ENCODE data around the gene TNXB. TPM values are rescaled to one million over a fixed set of nuclear protein-coding genes. Genes with fewer than 3 reads are reported as not detected.
A peak's percentile ranks its signal among the peaks of the same experiment; 100 is the strongest.
"Not testable (repeated sequence)": the region's sequence is repeated elsewhere in the genome, so short reads cannot be mapped to it uniquely, and the experiment has no call there.

The TNXB gene
- total RNA-seq, 1 experiment from 2014 or later: 0.37 TPM

DNA sequence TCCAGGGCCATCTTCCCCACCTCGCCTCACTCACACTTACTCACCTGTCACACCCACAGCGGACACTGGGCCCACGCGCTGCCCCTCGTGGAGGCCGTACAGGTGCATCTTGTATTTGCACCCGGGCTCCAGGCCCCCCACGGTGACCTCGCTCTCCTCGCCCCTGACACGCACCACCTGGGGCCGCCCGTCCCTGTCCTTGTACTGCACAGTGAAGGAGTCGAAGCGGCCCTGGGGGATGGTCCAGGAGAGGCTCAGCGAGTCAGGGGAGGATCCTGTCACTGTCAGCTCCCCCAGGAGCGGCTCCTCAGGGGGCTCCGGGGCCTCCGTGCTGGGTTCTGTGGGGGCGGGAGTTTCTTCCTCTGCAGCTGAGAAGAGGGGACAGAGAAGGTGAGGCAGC lies 56.5 kb downstream of the TNXB start:
- DNase-seq (ENCODE audit: low read depth, low spot score); in situ Hi-C loops (cut with HindIII; ENCODE audit: low pct_unique_long_range_greater_than_20kb, low sequenced_read_pairs): not testable (repeated sequence)

DNA sequence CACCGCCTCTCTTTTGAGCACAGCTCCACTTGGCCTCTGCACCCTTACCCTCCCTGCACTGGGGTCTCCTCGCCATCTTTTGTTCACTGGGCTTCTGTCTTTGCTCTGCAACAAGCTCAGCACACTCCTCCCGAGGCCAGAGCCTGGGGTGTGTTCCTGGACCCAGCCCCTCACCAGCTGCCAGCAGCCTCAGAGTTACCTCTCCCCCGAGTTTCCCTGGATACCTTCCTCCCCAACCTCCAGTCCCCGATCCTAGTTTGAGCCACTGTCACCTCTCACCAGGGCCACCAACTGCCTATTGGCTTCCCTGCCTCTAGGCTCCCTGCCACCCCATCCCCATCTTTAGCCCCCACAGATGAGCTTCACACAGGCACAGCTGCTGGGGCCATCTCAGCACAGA lies 58.6 kb downstream of the TNXB start:
- DNase-seq (ENCODE audit: low read depth, low spot score): no peak
- in situ Hi-C loops (cut with HindIII; ENCODE audit: low pct_unique_long_range_greater_than_20kb, low sequenced_read_pairs): no loop called here

DNA sequence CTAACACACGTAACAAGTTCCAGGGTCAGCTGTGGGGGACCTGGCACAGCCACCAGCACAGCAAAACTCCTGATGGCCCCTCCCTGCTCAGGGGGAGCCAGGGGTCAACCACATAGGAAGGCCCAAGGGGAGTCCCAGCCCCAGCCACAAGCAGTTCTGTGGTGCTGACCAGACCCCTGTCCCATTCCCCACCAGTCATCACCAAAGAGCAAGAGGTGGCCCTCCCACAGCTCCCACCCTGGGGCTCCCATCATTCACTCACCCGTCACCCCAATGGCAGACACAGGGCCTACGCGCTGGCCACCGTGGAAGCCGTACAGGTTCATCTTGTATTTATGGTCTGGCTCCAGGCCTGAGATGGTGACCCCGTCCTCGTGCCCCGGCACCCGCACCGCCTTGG lies 59.4 kb downstream of the TNXB start:
- in situ Hi-C loops (cut with HindIII; ENCODE audit: low pct_unique_long_range_greater_than_20kb, low sequenced_read_pairs): not testable (repeated sequence)

DNA sequence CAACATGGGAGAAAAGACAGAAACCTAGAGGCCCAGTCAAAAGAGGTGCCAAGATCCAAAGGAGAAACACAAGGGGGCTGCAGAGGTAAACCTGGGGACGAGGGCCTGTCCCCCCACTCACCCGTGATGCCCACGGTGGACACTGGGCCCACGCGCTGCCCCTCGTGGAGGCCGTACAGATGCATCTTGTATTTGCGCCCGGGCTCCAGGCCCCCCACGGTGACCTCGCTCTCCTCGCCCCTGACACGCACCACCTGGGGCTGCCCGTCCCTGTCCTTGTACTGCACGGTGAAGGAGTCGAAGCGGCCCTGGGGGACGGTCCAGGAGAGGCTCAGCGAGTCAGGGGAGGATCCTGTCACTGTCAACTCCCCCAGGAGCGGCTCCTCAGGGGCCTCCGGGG lies 60.0 kb downstream of the TNXB start:
- in situ Hi-C loops (cut with HindIII; ENCODE audit: low pct_unique_long_range_greater_than_20kb, low sequenced_read_pairs); DNase-seq (ENCODE audit: low read depth, low spot score): not testable (repeated sequence)

More for the DNA sequence above, 59.4 kb downstream of the TNXB start:
- not testable (repeated sequence) for DNase-seq (ENCODE audit: low read depth, low spot score)

DNA sequence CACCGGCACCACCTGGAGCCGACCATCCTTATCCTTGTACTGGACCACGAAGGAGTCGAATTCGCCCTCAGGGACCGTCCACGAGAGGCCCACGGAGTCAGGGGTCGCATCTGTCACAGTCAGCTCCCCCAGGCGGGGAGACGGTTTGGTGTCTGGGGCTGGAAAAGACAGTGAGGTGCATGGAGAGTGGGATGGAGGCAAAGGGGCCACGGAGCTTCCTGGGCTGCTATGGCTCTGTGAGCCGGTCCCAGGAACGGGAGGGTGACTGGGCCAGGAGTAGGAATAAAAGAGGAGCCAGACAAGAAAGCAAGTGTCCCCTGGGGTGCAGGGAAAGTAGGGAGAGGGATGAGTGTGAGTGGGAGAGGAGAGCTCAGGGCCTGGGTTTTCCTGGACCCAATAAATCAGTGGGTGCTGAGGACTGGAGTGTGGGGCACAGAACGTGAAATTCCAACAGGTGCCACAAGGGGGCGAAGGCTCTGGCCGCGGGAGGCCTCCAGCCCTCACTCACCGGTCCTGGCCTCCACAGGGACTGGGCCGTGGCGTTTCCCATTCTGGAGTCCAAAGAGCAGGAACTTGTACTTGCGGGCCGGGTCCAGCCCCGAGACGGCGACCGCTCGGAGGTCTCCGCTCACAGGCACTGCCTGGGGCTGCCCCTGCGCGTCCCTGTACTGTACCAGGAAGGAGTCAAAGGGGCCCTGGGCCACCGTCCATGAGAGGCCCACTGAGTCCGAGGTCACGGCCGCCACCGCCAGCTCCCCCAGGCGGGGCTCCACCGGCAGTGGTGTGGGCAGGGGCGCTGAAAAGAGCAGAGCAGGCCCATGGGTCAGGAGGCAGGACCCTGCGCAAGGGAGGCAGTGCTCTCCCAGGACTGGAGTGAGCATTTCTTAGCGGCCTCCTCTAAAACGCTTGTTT lies 61.0 kb downstream of the TNXB start:
- peak; percentile 67 for DNase-seq (ENCODE audit: low read depth, low spot score)
- in situ Hi-C loops (cut with HindIII; ENCODE audit: low pct_unique_long_range_greater_than_20kb, low sequenced_read_pairs): no loop called here

DNA sequence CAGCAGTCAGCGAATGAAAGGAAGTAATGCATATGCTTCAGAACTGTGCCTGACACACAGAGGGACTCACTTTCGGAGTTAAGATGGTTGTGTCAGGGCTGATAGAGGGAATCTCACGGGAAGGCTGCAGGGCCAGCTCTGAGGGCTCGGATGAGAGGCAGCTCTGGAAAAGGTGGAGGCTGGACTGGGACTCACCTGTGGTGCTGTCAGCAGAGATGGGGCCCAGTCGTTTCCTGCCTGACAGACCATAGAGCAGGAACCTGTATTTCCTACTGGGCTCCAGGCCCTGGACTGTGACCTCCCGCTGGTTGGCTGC lies 61.6 kb downstream of the TNXB start:
- DNase-seq (ENCODE audit: low read depth, low spot score): no peak
- in situ Hi-C loops (cut with HindIII; ENCODE audit: low pct_unique_long_range_greater_than_20kb, low sequenced_read_pairs): no loop called here

DNA sequence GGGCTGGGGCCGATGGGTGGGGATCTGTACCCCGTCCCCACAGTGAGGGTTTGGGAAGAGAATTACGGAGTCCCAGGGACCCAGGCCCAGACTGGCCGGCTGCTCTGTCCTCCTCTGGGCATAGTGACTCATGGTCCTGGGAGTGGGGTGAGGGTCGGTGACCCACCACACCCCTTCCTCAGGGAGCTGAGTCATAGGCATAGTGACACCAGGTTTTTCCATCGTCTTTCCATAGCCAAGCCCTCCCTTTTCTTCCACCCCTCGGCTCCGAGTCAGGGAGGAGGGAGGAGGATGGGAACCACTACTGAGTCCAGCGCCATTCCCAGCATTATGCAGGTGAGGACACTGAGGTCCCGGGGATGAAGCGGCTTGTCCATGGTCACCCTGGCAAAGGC lies 62.1 kb downstream of the TNXB start:
- in situ Hi-C loops (cut with HindIII; ENCODE audit: low pct_unique_long_range_greater_than_20kb, low sequenced_read_pairs): no loop called here
- no peak for DNase-seq (ENCODE audit: low read depth, low spot score)

DNA sequence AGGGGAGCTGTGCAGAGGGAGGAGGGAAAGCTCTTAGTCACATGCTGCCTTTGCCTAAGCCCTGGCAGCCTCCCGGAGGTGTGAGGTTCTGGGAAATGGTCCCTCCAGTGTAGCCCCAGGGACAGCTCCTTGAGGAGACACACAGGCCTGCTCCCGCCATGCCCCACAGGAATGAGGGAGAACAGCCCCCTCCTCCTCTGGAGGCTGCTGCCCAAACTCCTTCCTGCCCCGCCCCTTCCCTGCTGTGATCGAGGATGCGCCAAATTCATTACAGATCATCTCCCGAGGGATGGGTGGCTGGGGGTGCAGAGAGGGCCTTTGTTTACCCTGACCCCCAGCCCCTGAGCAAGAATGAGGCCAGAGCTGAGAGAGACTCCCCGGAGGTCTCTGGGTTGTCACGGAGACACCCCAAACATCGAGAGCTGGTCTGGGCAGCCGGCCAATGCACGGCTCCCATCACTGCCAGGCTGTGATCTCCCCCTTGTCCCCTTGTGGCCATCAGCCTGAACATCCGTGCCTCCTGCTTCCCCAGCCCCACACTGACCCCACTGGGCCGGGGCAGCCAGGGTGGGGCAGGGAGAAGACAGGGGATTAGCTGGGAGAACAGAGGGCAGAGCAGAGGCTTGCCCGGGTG lies 62.6 kb downstream of the TNXB start:
- no peak for DNase-seq (ENCODE audit: low read depth, low spot score)
- in situ Hi-C loops (cut with HindIII; ENCODE audit: low pct_unique_long_range_greater_than_20kb, low sequenced_read_pairs): no loop called here

DNA sequence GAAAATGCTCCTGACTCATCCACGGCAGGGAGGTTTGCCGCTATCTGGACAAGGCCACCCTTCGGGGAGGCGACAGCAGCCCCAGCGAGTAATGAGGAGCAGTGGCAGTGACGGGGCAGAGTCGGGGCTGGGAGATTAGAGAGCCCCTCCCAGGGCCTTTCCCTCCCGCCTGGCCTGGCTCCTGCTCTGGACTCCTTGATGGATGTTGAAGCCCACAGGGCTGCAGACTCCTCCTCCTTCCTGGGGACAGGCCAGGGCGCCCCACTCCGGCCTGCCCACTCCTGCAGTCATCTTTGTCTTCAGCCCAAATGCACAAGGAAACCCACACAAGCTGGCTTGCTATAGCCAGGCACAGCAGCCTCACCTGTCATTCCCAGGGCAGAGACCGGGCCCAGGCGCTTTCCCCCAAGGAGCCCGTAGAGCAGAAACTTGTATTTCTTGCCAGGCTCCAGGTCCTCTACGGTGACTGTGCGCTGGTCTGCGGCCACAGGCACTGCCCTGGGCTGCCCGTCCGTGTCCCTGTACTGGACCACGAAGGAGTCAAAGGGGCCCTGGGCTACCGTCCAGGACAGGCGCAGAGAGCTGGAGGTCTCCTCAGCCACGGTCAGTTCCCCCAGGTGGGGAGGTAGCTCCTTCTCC lies 63.2 kb downstream of the TNXB start:
- in situ Hi-C loops (cut with HindIII; ENCODE audit: low pct_unique_long_range_greater_than_20kb, low sequenced_read_pairs): no loop called here
- no peak for DNase-seq (ENCODE audit: low read depth, low spot score)

DNA sequence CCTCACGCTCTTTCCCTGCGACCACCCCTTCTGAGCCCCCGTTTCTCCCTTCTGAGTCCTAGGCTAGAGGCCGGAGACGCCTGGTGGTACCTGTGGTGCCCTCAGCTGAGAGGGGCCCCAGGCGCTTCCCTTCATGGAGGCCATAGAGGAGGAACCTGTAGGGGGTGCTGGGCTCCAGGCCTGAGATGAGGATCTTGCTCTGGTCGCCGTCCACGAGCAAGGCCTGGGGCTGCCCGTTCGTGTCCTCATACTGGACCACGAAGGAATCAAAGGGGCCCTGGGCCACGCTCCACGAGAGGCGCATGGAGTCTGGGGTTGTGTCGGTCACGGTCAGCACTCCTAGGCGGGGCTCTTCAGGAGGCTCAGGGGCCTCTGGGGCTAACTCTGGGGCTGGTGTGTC lies 64.2 kb downstream of the TNXB start:
- DNase-seq (ENCODE audit: low read depth, low spot score); in situ Hi-C loops (cut with HindIII; ENCODE audit: low pct_unique_long_range_greater_than_20kb, low sequenced_read_pairs): not testable (repeated sequence)

DNA sequence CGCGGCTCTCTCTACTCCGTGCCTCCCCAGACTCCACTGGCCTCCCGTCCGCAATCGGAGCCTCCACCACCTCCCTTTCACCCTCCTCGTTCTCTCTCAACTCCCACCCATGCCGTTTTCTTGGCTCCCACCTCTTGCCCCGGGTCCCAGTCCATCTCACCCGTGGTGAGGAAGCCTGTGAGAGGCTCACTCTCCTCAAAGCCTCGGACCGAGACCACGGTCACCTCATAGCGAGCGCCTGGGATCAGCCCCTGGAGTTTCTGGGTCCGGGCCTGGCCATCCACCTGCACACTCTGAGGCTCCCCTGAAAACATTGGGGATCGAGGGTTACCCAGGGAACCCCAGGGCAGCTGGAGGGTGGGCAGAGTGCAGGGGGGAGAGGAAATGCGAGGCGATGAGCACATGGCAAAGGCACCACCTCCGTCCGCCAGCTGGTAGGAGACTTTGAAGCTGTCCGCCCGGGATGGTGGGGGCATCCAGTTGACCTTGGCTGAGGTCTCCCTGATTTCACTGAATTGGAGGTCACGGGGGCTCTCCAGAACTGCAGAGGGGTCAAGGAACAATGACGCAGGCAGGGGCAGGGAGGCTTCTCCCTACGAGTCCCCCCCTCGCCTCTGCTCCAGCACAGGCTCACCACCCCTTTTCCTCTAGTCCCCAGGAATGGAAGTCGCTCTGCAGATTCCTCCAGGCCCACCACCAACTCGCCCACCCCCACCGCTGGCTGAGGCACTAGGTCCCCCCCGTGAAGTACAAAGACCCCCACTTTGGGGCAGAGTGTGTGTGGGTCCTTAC lies 65.4 kb downstream of the TNXB start:
- in situ Hi-C loops (cut with HindIII; ENCODE audit: low pct_unique_long_range_greater_than_20kb, low sequenced_read_pairs); DNase-seq (ENCODE audit: low read depth, low spot score): not testable (repeated sequence)

DNA sequence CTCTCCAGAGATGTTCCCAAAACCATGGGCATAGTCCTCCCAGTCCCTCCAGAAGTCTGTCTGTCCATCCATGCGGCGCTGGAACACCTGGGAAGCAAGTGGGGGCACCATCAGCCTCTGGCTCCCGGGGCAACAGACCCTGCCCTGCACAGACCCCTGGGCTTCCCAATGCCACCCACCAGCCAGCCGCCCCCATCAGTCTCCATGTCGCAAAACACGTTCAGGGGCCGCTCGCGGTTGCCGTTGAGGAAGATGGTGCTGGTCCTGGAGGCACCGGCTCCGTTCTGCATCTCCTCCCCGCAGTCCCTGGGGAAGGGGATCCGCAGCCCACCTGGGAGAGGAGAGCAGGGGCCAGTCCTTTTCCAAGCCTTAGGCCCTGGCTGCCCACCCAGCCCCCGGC lies 66.9 kb downstream of the TNXB start:
- DNase-seq (ENCODE audit: low read depth, low spot score); in situ Hi-C loops (cut with HindIII; ENCODE audit: low pct_unique_long_range_greater_than_20kb, low sequenced_read_pairs): not testable (repeated sequence)

DNA sequence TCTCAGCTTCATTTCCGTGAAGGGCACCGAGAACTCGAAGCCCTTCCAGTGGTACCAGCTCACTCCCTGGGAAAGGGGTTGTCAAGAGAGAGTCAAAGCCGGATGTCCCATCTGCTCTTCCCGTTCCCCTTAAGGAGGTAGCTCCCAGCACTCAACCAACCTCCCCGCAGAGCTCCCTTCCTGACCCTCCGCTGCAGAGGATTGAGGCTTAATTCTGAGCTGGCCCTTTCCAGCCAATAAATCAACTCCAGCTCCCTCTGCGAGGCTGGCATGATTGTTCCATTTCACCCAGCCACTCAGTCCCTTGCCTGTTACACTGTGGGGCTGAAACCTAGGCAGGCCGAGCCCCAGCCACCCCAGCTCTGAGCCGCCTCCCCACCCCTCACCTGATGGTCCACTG lies 67.8 kb downstream of the TNXB start:
- in situ Hi-C loops (cut with HindIII; ENCODE audit: low pct_unique_long_range_greater_than_20kb, low sequenced_read_pairs); DNase-seq (ENCODE audit: low read depth, low spot score): not testable (repeated sequence)

DNA sequence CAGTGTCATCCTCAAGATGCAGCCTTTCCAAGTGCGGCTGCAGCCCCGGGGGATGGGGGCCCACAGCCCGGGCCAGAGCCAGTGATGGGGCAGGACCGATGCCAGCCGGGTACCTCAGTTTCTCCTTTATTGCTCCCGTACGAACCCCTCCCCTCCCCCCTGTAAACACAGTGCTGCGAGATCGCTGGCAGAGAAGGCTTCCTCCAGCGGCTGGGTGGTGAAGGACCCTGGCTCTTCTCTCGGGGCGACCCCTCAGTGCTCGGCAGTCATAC lies 68.2 kb downstream of the TNXB start:
- DNase-seq (ENCODE audit: low read depth, low spot score); in situ Hi-C loops (cut with HindIII; ENCODE audit: low pct_unique_long_range_greater_than_20kb, low sequenced_read_pairs): not testable (repeated sequence)

DNA sequence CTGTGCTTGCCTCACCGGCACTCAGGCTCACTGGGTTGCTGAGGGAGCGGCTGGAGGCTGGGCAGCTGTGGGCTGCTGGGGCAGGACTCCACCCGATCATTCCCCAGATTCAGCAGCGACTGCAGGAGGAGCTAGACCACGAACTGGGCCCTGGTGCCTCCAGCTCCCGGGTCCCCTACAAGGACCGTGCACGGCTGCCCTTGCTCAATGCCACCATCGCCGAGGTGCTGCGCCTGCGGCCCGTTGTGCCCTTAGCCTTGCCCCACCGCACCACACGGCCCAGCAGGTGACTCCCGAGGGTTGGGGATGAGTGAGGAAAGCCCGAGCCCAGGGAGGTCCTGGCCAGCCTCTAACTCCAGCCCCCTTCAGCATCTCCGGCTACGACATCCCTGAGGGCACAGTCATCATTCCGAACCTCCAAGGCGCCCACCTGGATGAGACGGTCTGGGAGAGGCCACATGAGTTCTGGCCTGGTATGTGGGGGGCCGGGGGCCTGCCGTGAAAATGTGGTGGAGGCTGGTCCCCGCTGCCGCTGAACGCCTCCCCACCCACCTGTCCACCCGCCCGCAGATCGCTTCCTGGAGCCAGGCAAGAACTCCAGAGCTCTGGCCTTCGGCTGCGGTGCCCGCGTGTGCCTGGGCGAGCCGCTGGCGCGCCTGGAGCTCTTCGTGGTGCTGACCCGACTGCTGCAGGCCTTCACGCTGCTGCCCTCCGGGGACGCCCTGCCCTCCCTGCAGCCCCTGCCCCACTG lies 68.7 kb downstream of the TNXB start:
- in situ Hi-C loops (cut with HindIII; ENCODE audit: low pct_unique_long_range_greater_than_20kb, low sequenced_read_pairs); DNase-seq (ENCODE audit: low read depth, low spot score): not testable (repeated sequence)

DNA sequence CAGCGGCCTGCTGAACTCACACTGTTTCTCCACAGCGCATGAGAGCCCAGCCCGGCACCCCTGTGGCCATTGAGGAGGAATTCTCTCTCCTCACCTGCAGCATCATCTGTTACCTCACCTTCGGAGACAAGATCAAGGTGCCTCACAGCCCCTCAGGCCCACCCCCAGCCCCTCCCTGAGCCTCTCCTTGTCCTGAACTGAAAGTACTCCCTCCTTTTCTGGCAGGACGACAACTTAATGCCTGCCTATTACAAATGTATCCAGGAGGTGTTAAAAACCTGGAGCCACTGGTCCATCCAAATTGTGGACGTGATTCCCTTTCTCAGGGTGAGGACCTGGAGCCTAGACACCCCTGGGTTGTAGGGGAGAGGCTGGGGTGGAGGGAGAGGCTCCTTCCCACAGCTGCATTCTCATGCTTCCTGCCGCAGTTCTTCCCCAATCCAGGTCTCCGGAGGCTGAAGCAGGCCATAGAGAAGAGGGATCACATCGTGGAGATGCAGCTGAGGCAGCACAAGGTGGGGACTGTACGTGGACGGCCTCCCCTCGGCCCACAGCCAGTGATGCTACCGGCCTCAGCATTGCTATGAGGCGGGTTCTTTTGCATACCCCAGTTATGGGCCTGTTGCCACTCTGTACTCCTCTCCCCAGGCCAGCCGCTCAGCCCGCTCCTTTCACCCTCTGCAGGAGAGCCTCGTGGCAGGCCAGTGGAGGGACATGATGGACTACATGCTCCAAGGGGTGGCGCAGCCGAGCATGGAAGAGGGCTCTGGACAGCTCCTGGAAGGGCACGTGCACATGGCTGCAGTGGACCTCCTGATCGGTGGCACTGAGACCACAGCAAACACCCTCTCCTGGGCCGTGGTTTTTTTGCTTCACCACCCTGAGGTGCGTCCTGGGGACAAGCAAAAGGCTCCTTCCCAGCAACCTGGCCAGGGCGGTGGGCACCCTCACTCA lies 69.5 kb downstream of the TNXB start:
- in situ Hi-C loops (cut with HindIII; ENCODE audit: low pct_unique_long_range_greater_than_20kb, low sequenced_read_pairs); DNase-seq (ENCODE audit: low read depth, low spot score): not testable (repeated sequence)
